ENCODE measurements around the gene DTNB.

- no peak for TF ChIP-seq POLR2A (IDR thresholded peaks at IDR 0.05; ENCODE audit: low read depth)
- TF ChIP-seq CTCF (IDR thresholded peaks at IDR 0.05) = no peak
- TF ChIP-seq EP300 (IDR thresholded peaks at IDR 0.05) = no peak
Measured at GRCh38 chr2:25380586-25381375, 292.6 kb downstream of the DTNB start.

All from esophagus muscularis mucosa (tissue), 4 donors.